BLaER1 (cell line): ENCODE results near the gene HIF3A.

Source experiments
- H3K27ac ChIP-seq: shearing (Covaris generic); formaldehyde crosslinking; 2 replicates; pipeline ENCODE4 v1.8.1; 2022
- H3K27me3 ChIP-seq: shearing (Covaris generic); formaldehyde crosslinking; 2 replicates; pipeline ENCODE4 v1.8.1; 2022
- H3K36me3 ChIP-seq: shearing (Covaris generic); formaldehyde crosslinking; 2 replicates; pipeline ENCODE4 v1.8.1; 2022
- H3K4me1 ChIP-seq: shearing (Covaris generic); formaldehyde crosslinking; 2 replicates; pipeline ENCODE4 v1.8.1; 2022
- H3K4me2 ChIP-seq: shearing (Covaris generic); formaldehyde crosslinking; 2 replicates; pipeline ENCODE4 v1.8.1; 2022
- H3K4me3 ChIP-seq: shearing (Covaris generic); formaldehyde crosslinking; 2 replicates; pipeline ENCODE4 v1.8.1; 2022
- H3K9ac ChIP-seq: shearing (Covaris generic); formaldehyde crosslinking; 2 replicates; pipeline ENCODE4 v1.8.1; 2022
- H3K9me3 ChIP-seq: shearing (Covaris generic); formaldehyde crosslinking; 2 replicates; pipeline ENCODE4 v1.8.1; 2022
- H4K20me1 ChIP-seq: shearing (Covaris generic); formaldehyde crosslinking; 2 replicates; pipeline ENCODE4 v1.8.1; 2022
- Cebpa-rat ChIP-seq: shearing (Covaris generic); IDR thresholded peaks from 2 replicates; pipeline ENCODE4 v1.8.1; 2022

HIF3A gene

GRCh38 chr19:46291829-46292228, 5.0 kb upstream of the HIF3A start:
- no peak for TF ChIP-seq Cebpa-rat
- H3K36me3 ChIP-seq: no peaks in the 10 kb centered on the region
- H3K4me1 ChIP-seq: peaks cover 5% of the 10 kb centered on the region; the same call in 1 of the 2 replicates
- H3K27me3 ChIP-seq: no peaks in the 10 kb centered on the region
- H3K9me3 ChIP-seq: peaks cover 21% of the 10 kb centered on the region
- no peak overlapping the region for H3K4me3 ChIP-seq
- H3K4me2 ChIP-seq: no peak overlapping the region
- H3K9ac ChIP-seq: no peak overlapping the region
- no peaks in the 10 kb centered on the region for H4K20me1 ChIP-seq
- no peak overlapping the region for H3K27ac ChIP-seq

GRCh38 chr19:46294494-46294893, 2.3 kb upstream of the HIF3A start:
- Histone ChIP-seq H3K4me1 (peaks cover 19% of the 10 kb centered on the region), H3K36me3 (no peaks in the 10 kb centered on the region), H3K9ac (no peak overlapping the region), H4K20me1 (no peaks in the 10 kb centered on the region), H3K27me3 (no peaks in the 10 kb centered on the region), H3K27ac (no peak overlapping the region), H3K9me3 (peaks cover 15% of the 10 kb centered on the region), H3K4me3 (no peak overlapping the region), H3K4me2 (no peak overlapping the region)
- no peak for TF ChIP-seq Cebpa-rat

DNA sequence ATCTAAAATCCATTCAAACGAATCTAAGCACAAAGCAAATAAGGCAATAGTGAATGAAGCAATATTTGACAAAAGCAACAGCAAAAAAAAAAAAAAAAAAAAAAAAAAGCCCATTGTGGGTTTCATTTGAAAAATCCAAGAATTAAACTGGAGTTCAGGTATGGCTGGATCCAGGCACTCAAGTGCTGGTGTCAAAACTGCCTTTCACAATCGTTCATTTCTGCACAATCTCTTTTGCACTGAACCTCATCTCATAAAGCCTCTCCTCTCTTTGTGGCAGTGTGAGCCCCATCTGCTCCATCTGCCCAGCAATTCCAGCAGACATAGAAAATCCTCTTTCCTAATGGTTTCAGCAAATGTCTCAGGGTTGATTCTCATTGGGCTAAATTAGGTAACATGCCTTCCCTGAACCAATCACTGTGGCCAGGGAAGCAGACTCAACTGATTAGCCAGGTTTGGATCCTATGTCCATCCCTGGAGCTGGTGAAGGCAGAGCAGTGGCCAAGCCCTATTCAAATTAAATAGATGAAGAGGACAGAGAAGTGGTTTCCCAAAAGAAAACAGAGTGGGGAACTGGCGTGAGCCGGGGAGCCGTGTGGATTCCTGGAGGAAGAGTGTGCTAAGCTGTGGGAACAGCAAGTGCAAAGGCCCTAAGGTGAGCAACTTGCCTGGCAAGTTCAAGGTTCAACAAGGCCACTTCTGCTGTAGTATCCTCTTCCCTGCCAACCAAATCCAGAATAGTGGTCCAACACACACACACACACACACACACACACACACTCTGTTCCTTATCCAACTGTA, 1.2 kb upstream of the HIF3A start:
- Histone ChIP-seq H4K20me1 (no peaks in the 10 kb centered on the region), H3K36me3 (no peaks in the 10 kb centered on the region), H3K27ac (no peak overlapping the region), H3K4me1 (peaks cover 28% of the 10 kb centered on the region), H3K9me3 (peaks cover 4% of the 10 kb centered on the region), H3K4me2 (no peak overlapping the region), H3K27me3 (no peaks in the 10 kb centered on the region), H3K9ac (no peak overlapping the region), H3K4me3 (no peak overlapping the region)
- TF ChIP-seq Cebpa-rat: no peak

- no peak for TF ChIP-seq Cebpa-rat
- no peaks in the 10 kb centered on the region for H4K20me1 ChIP-seq
- H3K36me3 ChIP-seq: no peaks in the 10 kb centered on the region
- H3K27me3 ChIP-seq: no peaks in the 10 kb centered on the region
- H3K27ac ChIP-seq: no peak overlapping the region
- H3K4me1 ChIP-seq: peaks cover 34% of the 10 kb centered on the region
- H3K4me2 ChIP-seq: no peak overlapping the region
- no peaks in the 10 kb centered on the region for H3K9me3 ChIP-seq
- no peak overlapping the region for H3K4me3 ChIP-seq
- no peak overlapping the region for H3K9ac ChIP-seq
Observed at GRCh38 chr19:46296202-46296480, 701 bp upstream of the HIF3A start.

DNA sequence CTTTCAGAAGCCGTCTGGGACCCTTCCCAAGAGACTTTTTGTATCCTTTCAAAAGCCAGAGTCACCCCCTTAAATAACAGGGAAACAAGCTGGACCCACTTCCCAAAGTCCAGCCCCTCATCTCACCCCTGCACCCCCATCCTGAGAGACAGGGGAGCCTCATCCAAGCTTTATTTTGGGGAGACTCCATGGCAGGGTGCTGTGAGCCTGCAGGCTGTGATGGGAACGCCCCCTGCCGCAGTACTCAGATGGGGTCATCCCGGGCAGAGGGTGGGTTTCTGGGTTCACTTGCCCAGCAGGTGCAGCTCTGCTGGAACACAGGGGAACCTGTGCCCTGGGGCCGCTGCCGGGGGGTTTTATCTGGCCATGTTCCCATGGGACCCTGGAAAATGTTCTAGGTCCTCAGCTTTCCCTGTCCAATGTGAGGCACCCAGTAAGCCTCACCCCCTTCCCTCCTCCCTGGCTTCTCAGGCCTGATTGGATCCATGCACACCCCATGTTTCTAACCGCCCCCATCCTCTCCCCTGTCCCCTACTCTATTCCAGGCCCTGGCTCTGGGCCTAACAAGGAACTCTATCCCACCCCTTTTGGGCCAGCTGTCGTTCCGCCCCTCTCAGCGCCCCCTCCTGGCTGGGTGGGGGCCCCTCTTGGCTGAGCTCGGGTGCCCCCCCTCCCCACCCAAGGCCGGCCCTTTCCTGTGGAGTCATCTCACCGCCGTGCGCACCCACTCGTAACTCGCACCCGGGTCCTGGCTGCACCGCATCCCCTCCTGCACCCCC, 1.0 kb downstream of the HIF3A start:
- Histone ChIP-seq H3K9ac (no peak overlapping the region), H3K4me1 (peaks cover 36% of the 10 kb centered on the region), H3K27me3 (no peaks in the 10 kb centered on the region), H3K36me3 (no peaks in the 10 kb centered on the region), H3K9me3 (no peaks in the 10 kb centered on the region), H4K20me1 (no peaks in the 10 kb centered on the region), H3K4me3 (no peak overlapping the region), H3K27ac (no peak overlapping the region), H3K4me2 (peak overlapping the region; percentile 68; the same call in 1 of the 2 replicates)
- TF ChIP-seq Cebpa-rat: no peak

- Histone ChIP-seq H3K4me3 (no peak overlapping the region), H3K9ac (no peak overlapping the region), H3K9me3 (no peaks in the 10 kb centered on the region), H3K27me3 (no peaks in the 10 kb centered on the region), H3K27ac (peak overlapping the region; percentile 22; the same call in 1 of the 2 replicates), H3K4me1 (peaks cover 33% of the 10 kb centered on the region), H3K36me3 (no peaks in the 10 kb centered on the region), H4K20me1 (no peaks in the 10 kb centered on the region), H3K4me2 (peak overlapping the region; percentile 68)
- no peak for TF ChIP-seq Cebpa-rat
Observed at GRCh38 chr19:46298479-46299003, 1.7 kb downstream of the HIF3A start.

DNA sequence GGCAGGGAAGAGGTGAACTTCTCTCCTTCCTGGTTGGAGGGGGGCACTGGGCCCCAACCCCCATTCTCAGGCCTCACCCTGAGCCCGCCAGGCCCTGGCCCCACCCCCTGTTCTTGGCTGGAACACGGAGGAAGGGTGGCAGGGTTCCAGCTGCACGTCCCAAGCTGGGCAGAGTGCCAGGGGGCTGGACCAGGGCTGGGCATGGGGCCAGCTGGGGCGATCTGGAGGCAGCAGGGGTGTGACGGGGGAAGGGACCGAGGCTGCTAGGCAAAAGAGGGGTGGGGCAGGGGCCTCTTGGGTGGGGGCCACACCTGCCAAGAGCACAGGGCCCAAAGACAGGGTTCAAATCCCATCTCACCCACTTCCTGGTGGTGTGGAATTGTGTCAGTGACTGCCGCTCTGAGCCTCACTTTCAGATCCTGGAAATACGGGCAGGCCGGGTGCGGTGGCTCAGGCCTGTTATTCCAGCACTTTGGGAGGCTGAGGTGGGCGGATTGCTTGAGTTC, 2.2 kb downstream of the HIF3A start:
- Histone ChIP-seq H3K4me3 (no peak overlapping the region), H3K9me3 (0 out of 2 replicates have a peak, but pooled peaks cover 4% of the 10 kb centered on the region), H3K36me3 (no peaks in the 10 kb centered on the region), H3K4me1 (peaks cover 33% of the 10 kb centered on the region), H3K27me3 (no peaks in the 10 kb centered on the region), H3K27ac (peak overlapping the region; percentile 22; the same call in 1 of the 2 replicates), H3K4me2 (peak overlapping the region; percentile 68), H4K20me1 (no peaks in the 10 kb centered on the region), H3K9ac (no peak overlapping the region)
- no peak for TF ChIP-seq Cebpa-rat

DNA sequence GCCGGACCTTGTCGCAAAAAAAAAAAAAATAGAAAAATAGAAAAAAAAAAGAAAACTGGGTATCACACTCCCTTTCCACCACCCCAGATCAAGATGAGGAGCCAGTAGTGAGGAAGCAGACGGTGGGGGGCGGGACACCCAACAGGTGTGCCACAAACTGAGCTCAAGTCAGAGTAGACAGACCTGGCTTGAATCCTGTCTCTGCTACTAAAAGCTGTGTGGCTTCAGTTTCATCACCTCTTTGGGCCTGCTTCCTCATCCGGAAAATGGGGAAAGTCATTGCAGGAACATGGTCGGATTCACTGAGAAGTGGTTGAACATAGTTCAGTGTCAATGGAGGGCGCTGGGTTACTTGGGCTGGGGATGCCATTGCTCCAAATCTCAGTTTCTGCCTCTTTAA, 2.9 kb downstream of the HIF3A start:
- Histone ChIP-seq H3K9me3 (0 out of 2 replicates have a peak, but pooled peaks cover 10% of the 10 kb centered on the region), H3K4me2 (no peak overlapping the region), H3K4me3 (no peak overlapping the region), H3K4me1 (peaks cover 33% of the 10 kb centered on the region), H3K36me3 (no peaks in the 10 kb centered on the region), H4K20me1 (no peaks in the 10 kb centered on the region), H3K27ac (no peak overlapping the region), H3K27me3 (no peaks in the 10 kb centered on the region), H3K9ac (no peak overlapping the region)
- TF ChIP-seq Cebpa-rat: no peak

GRCh38 chr19:46303322-46303690, 6.5 kb downstream of the HIF3A start:
- Histone ChIP-seq H4K20me1 (no peaks in the 10 kb centered on the region), H3K4me3 (no peak overlapping the region), H3K27me3 (no peaks in the 10 kb centered on the region), H3K36me3 (no peaks in the 10 kb centered on the region), H3K9ac (no peak overlapping the region), H3K4me1 (peaks cover 31% of the 10 kb centered on the region), H3K9me3 (peaks cover 22% of the 10 kb centered on the region), H3K27ac (no peak overlapping the region), H3K4me2 (no peak overlapping the region)
- no peak for TF ChIP-seq Cebpa-rat
